HG03196 (cell line): ENCODE results near the gene OCIAD1.
"Not testable (repeated sequence)": the region's sequence is repeated elsewhere in the genome, so short reads cannot be mapped to it uniquely, and the experiment has no call there.

ENCODE experiments used
- ATAC-seq: cut with Tn5 transposase; IDR thresholded peaks from one replicate; pipeline ENCODE4 v1.9.1; 2021; ENCODE audit not compliant: unreplicated experiment

OCIAD1 gene

DNA sequence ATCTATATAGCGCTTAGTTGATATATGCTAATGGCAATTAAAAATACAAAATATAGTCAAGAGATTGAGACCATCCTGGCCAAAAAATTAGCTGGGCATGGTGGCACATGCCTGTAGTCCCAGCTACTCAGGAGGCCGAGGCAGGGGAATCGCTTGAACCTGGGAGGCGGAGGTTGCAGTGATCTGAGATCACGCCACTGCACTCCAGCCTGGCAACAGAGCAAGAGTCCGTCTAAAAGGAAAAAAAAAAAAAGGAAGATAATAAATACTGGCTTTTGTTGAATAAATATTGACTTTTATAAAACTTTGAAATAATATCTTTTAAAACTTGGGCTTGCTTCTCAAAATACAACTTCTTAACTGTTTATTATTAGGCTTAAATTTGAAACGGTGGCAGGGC, 14.6 kb upstream of the OCIAD1 start:
- ATAC-seq: not testable (repeated sequence)

DNA sequence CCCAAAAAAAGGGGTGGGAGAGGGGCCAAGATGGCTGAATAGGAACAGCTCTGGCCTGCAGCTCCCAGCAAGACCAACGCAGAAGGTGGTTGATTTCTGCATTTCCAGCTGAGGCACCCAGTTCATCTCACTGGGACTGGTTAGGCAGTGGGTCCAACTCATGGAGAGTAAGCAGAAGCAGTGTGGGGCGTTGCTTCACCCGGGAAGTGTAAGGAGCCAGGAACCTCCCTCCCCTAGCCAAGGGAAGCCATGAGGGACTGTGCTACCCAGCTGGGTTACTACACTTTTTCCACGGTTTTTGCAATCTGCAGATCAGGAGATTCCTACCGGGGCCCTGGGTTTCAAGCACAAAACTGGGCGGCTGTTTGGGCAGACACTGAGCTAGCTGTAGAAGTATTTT, 13.9 kb upstream of the OCIAD1 start:
- no peak for ATAC-seq

DNA sequence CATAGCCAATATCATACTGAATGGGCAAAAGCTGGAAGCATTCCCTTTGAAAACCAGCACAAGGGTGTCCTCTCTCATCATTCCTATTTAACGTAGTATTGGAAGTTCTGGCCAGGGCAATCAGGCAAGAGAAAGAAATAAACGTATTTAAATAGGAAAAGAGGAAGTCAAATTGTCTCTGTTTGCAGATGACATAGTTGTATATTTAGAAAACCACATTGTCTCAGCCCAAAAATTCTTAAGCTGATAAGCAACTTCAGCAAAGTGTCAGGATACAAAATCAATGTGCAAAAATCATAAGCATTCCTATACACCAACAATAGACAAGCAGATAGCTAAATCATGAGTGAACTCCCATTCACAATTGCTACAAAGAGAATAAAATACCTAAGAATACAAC, 9.5 kb upstream of the OCIAD1 start:
- not testable (repeated sequence) for ATAC-seq

DNA sequence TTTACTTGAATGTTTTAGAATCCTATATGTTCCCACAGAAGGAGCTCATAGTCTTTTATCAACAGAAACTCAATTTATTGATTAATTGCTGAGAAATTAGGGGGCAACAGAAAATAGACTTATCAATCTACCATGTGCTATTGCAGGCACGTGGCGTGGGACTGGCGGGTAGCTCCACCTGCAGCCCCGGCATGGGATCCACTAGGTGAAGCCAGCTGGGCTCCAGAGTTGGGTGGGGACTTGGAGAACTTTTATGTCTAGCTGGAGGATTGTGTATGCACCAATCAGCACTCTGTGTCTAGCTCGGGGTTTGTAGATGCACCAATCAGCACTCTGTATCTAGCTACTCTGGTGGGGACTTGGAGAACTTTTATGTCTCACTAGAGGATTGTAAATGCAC, 3.3 kb upstream of the OCIAD1 start:
- ATAC-seq: no peak

DNA sequence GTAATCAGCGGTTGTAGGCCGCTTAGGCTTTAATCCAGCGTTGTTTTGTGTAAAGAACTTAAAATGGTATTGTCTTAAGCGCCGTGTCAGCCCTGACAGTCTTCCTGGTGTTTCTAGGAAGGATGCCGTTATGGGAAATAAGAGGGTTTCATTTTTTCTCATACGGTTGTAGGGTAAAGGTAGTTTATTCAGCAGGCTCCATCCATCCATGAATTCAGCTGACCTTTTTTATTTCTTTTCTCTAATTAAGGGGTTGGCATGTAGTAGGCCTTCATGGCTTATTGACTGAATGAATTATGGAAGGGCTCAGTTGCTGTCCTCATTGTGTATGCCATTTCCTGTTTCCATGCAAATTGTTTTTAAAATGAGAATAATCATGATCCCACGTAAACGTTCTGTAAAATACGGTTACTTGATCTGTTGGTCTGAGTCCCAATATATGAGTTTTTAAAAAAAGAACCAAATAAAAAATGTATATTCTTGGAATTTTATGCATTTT, 693 bp downstream of the OCIAD1 start:
- no peak for ATAC-seq

DNA sequence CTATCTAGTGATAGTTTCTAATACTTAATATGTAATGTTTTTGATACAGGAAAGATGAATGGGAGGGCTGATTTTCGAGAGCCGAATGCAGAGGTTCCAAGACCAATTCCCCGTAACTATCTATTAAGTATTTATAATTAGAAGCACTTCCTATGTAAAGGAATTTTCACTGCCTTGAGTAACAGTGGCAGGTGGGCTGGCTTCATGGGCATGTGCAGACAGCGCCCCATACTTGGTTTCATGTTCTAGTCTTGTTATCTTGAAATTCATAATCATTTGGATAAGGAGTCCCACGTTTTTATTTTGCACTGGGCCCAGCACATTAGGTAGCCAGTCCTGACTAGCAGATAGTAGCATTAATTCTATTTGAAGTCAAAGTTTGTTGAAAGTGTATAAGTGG, 1.7 kb downstream of the OCIAD1 start:
- ATAC-seq: no peak

DNA sequence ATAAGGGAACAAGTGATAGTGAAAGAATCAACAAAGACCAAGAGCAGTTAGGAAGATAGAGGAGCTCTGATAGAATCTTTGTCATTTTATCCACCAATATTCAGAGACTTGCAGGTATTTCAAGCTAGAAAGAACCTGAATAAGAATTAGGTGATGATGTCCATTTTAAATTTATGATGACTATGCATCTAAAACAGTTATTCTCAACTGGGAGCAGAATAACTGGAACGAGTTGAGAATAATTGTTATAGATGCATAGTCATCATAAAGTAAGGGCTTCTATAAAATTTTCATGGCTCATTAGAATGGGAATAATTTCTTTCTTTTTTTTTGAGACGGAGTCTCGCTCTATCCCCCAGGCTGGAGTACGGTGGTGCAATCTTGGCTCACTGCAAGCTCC, 5.8 kb downstream of the OCIAD1 start:
- ATAC-seq: no peak

DNA sequence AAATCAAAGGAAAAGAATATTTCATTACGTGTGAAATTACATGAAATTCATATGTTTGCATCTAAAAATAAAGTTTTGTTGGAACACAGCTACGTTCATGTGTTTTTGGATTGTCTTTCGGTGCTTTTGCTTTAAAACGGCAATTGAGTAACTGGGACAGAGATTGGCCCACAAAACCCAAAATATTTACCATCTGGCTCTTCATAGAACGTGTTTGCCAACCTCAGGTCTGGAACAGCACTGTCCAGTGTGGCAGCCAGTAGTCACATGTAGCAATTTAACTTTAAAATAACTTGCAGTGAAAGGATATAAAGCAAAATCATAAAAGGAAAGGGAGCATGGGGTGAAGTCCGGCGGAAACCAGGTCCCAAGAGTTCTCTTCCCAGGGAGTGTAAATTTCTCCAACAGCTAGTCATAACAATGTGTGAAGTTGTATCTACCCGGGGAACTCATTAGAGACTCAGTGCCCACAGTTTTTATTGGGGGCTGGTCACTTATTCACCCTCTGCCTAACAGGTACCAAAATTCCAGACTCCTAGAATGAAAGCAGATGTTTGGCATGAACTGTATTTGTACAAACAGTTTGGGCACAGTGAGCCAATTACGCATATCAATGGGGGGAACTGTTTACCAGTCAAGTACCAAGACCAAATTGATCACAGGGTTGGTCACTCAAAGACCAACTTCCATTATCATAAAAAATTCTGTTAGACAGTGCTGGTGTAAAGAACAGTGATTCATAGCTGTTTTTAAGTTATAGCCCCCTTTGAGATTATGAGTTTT, 10.3 kb downstream of the OCIAD1 start:
- ATAC-seq: no peak

DNA sequence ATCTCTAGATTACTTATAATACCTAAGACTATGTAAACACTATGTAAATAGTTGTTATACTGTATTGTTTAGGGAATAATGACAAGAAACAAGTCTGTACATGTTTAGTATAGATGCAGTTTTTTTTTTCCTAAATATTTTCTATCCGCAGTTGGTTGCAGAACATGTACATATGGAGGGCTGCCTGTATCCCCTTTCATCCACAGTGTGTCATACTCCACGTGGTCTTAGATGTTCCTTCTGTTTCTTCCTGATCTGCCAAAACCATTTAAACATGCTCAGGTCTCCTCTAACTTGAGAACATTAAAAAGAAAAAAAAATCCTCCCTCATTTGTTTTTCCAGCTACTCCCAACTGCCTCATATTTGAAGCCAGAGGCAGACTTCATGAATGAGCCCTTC, 14.0 kb downstream of the OCIAD1 start:
- ATAC-seq: no peak

DNA sequence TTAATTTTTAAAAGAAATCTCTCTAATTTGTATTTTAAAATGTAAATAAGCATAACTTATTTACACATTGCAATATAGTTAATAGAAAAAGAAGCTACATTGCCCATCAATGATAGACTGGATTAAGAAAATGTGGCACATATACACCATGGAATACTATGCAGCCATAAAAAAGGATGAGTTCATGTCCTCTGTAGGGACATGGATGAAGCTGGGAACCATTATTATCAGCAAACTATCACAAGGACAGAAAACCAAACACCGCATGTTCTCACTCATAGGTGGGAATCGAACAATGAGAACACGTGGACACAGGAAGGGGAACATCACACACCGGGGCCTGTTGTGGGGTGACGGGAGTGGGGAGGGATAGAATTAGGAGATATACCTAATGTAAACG, 17.9 kb downstream of the OCIAD1 start:
- not testable (repeated sequence) for ATAC-seq

DNA sequence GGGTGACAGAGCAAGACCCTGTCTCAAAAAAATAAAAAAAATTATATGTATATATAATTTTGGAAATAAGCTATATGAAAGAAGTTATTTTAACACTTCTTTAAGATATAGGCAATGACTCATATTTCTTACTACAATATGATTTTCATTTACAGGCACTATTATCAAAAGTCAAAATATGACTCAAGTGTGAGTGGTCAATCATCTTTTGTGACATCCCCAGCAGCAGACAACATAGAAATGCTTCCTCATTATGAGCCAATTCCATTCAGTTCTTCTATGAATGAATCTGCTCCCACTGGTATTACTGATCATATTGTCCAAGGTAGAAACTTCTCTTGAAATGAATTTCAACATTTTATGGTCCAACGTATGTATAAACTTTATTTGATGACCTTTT, 20.8 kb downstream of the OCIAD1 start:
- ATAC-seq: no peak

DNA sequence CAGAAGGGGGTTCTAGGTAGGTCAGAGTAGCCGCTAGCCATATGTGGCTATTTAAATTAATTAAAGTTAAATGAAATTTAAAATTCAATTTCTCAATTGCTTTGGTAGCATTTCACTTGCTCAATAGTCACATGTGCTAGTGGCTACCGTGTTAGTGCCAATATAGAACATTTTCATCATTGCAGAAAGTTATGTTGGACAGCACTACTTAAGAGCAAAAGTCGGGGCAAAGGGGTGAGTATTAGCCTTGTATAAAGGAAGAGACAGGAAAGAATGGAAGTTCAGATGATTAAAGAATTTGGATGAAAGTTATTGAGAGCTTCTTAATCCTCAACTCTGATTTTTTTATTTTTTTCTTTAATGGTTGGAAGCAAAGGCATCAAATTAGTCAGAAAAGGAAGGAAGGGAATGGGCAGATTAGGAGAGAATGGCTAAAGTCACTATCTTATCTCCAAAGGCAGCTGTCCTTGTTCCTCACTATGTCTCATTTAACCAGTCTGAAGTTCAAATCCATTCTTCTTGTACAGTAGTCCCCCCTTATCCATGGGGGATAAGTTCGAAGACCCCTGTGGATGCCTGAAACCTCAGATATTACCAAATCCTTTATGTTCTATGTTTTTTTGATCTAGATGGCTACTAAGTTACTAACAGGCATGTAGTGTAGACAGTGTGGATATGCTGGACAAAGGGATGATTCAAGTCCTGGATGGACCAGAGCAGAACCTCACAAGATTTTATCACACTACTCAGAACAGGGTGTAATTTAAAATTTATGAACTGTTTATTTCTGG, 22.9 kb downstream of the OCIAD1 start:
- no peak for ATAC-seq

DNA sequence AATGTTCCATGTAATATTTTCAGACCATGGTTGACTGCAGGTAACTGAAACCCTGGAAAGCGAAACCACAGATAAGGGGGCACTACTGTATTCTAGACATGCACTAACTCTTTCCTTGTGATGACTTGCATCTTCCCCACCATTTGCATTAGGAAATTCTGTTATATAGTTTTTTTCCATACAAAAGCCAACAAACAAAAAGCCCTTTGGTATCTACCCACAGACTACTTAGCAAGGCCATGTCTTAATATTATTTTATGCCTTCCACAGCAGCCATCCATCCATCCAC, 23.5 kb downstream of the OCIAD1 start:
- ATAC-seq: no peak

DNA sequence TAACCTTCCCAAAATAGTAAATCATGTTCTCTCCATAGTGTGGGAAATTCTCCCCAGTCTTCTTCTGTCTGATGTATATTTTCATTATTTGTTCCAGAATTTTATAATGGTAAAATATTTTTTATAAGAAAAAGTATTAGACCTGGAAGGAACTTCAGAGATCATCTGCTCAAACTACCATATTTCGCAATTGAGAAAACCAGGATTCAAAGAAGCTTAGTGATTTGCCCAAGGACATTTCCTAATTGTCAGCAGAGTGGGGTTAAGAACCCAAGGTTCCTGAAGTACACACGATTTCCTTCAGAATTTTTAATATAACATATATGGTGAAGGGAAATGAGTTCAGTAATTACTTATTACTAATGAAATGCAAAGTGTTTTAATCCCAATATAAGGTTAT, 24.1 kb downstream of the OCIAD1 start:
- no peak for ATAC-seq

DNA sequence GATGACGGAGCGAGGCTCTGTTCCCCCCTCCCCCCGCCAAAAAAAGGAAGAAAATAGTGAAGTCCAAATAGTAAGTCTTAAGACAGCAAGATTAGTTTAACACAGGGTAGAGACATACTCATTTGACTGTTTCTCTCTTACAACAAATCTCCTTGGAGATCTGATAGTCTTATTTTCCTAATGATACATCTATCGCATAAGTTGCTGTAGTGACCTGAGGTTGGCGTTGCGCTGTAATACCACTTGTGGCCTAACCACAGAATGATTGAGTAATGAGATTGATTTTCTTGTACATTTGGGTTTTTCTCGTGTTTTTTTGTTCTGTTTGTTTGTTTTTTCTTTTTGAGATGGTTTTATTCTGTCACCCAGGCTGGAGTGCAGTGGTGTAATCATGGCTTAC, 27.2 kb downstream of the OCIAD1 start:
- ATAC-seq: no peak

DNA sequence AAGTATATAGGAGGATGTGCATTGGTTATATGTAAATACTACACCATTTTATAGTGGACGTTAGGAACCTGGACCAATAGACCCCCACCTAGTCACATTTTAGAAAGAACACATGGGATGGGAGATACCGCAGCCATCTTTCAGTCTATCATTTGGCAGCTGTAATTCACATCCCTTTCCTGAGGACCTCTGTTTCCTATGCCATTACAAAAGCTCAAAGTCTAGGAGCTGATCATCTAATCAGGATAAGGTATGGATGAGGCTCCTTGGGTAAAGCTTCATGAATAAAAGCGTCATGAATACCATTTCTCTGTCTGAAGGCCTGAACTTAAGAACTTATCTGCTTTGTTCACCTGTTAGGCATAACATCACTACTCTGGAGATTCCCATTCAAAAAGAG, 31.1 kb downstream of the OCIAD1 start:
- no peak for ATAC-seq

DNA sequence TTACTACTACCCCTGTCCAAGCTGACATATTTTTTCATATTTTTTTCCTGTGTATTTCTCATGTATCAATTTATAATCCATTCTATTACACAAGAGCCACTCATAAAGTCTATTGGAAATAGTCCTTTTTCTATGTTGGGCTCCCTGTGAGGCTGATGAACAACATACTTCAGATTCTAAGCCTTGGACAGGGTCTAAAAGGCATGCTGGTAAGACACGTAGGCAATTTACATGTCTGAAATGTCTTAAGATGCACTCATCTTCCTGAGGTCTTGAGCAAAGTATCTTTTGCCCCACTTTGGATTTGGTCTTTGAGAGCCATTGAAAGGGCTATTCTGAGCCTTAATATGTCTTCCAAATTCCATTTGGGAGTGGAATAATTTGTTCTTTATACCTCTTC, 31.8 kb downstream of the OCIAD1 start:
- ATAC-seq: no peak

DNA sequence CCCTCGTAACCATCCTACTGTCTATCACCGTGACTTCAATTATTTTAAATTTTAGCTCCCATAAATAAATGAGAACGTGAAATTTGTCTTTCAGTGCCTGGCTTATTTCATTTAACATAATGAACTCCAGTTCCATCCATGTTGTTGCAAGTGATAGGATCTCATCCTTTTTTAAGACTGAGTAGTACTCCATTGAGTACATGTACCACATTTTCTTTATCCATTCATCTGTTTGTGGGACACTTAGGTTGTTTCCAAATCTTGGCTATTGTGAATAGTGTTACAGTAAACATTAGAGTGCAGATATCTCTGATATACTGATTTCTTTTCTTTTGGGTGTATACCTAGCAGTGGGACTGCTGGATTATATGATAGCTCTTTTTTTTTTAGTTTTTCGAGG, 32.8 kb downstream of the OCIAD1 start:
- ATAC-seq: no peak

DNA sequence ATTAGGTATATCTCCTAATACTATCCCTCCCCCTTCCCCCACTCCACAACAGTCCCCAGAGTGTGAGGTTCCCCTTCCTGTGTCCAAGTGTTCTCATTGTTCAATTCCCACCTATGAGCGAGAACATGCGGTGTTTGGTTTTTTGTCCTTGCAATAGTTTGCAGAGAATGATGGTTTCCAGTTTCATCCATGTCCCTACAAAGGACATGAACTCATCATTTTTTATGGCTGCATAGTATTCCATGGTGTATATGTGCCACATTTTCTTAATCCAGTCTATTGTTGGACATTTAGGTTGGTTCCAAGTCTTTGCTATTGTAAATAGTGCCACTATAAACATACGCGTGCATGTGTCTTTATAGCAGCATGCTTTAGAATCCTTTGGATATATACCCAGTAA, 33.8 kb downstream of the OCIAD1 start:
- ATAC-seq: not testable (repeated sequence)

DNA sequence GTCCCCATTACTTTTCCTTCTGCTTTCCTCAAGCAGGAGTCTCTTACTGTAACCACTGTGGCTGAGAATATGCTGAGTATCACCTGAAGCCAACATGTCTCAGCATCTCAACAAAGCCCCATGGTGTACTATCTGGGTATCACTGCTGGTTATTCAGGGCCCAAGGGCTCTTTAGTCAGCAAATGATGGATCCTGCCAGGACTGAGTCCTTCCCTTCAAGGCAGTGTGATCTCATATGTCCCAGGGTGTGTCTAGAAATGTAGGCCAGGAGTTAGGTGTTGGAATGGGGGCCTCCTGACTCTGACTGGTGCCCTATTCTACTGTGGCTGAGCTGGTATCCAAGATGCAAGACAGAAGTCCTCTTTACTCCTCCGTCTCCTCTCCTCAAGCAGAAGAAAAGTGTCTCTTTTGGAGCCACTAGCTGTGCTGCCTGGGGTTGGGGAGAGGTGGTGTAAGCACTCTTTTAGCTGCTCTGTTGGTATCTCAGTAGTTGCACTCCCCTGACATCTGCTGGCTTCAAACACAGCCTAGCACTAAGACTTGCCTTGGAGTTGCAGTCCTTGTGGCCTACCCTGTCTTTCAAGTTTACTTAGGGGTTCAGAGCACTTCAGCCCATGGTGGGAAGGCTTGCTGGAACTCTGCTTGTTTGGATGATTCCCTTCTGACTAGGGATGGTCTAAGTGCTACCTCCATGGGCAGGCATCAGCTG, 47.1 kb downstream of the OCIAD1 start:
- no peak for ATAC-seq

DNA sequence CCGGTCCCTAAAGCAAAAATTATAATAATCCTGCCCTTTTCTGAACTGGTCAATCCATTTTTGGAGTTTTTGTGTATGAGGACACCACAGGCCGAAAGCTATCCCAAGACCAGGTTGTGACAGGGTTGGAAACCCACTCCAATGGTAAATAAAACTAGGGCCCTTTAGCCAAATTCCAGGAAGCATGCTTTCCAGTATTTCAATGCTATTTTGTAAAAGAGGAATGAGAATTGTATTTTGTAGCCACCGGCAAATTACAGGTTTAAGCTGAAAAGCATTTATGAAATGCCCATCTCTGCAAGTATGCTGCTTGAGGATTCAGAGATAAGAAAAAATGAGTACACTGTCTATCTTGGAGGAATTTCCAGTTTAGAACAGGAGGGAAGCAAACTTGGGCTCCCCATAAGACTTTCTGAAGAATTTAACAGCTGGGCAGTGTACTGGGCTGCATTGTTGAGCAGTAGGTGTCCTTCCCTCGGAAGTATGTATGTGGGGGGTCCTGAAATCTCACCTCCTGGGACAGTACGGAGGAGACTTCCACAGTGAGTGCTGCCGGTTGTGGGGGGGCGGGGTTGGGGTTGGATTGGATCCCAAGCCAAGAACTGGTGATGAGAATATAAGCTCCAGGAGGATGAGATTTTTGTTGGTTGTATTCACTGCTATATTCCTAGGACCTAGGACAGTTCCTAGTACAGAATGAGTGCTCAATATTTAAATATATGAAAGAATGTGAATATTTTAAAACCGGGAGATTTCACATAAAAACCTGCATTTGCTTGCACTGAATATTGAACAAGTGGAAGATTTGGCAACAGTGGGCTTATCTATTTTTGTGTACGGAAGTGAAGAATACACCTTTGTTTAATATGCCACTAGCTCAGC, 48.9 kb downstream of the OCIAD1 start:
- no peak for ATAC-seq
